ENCODE data around the gene MYBPC1.
A peak's percentile ranks its signal among the peaks of the same experiment; 100 is the strongest.

The MYBPC1 gene

DNA sequence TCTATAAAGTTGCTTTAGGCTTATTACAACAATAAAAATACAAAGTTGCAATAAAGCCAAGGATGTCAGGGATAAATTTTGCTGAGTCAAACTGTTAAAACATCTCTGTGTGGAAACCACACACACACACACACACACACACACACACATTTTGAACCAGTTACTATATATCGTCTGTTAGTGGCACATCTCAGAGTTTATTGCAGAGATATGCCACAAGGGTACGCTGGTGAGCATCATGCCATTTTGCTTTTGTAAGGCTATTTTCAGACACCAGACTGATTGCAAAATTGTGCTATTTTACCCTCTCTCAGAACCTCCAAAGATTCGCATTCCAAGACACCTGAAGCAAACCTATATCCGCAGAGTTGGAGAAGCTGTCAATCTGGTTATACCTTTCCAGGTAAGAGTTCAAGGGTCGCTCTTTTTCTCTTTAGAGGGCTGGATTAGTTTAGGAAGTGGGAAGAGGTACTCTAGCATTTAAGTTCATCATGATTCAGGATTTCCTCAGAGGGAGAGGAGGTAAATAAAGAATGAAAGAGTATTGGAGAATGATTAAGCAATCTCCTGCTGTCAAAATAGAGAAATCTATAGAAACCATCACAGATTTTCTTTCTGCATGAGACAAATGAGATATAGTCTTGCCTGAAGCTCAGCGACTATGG is 75.4 kb downstream of the MYBPC1 start:
- peak; percentile 83 for TF ChIP-seq ZSCAN4 (tag by site-specific recombination; IDR thresholded peaks at IDR 0.05)
- TF ChIP-seq CTCF (tag by site-specific recombination; IDR thresholded peaks at IDR 0.05), result peak; percentile 53
- peak; percentile 66 for TF ChIP-seq ZNF654 (tag by site-specific recombination; IDR thresholded peaks at IDR 0.05; ENCODE audit: low read depth)
- TF ChIP-seq KLF16 (tag by site-specific recombination; IDR thresholded peaks at IDR 0.05), result no peak
- Histone ChIP-seq H3K27ac (ENCODE audit: extremely low read depth, low read depth, low read length) (no peak overlapping the region), H3K4me3 (ENCODE audit: low read depth, low read length) (no peak overlapping the region), H3K9me3 (ENCODE audit: control insufficient read depth, insufficient read depth, low read depth, low read length) (no peaks in the 10 kb centered on the region), H3K36me3 (ENCODE audit: control insufficient read depth in 2 of 2, insufficient read depth in 1 of 2, low read length in 2 of 2) (no peaks in the 10 kb centered on the region), H3K4me1 (ENCODE audit: control insufficient read depth, insufficient read depth, low read length) (no peaks in the 10 kb centered on the region)
- ChIA-PET POLR2A (no interaction called here), CTCF (interaction anchor here (0.6 to 1.3 kb wide), 6 partner anchors 10 to 170 kb away, joined by 3 to 4 read pairs (median 3); no protein-coding TSS in a partner anchor)

DNA sequence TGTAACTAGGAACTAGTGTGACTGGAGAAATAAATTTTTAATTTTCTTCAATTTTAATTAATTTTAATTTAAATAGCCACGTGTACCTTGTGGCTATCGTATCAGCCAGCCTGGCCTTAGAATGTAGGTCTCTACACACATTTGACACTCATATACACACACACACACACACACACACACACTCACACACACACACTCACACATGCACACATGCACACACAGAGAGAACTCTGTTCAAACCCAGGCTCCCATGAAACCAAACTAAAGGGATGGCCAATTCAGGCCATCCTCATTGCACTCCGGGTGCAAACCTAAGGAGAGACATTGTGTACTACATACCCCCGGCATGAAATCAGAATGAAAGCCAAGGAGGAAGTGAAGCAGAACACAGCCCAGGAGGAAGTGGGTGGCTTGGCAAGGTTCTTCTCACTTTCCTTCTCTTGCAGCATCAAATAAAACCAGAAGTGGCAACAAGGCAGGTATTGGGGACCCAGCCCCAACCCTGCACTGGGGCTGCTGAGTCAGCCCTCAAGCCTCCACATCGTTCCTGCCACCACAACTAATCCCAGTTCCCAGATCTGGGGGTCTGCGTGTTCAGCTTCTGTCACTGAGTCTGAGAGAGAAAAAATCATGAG is 76.5 kb downstream of the MYBPC1 start:
- ChIA-PET CTCF (interaction anchor here (0.9 to 1.3 kb wide), 2 partner anchors 10 to 89 kb away, joined by 3 read pairs; no protein-coding TSS in a partner anchor), POLR2A (no interaction called here)
- Histone ChIP-seq H3K4me1 (ENCODE audit: control insufficient read depth, insufficient read depth, low read length) (no peaks in the 10 kb centered on the region), H3K27ac (ENCODE audit: extremely low read depth, low read depth, low read length) (no peak overlapping the region), H3K9me3 (ENCODE audit: control insufficient read depth, insufficient read depth, low read depth, low read length) (no peaks in the 10 kb centered on the region), H3K4me3 (ENCODE audit: low read depth, low read length) (no peak overlapping the region), H3K36me3 (ENCODE audit: control insufficient read depth in 2 of 2, insufficient read depth in 1 of 2, low read length in 2 of 2) (no peaks in the 10 kb centered on the region)
- no peak for TF ChIP-seq ZNF324 (tag by site-specific recombination; IDR thresholded peaks at IDR 0.05)
- peak; percentile 81 for TF ChIP-seq ZSCAN4 (tag by site-specific recombination; IDR thresholded peaks at IDR 0.05)
- TF ChIP-seq, protein P1, sequence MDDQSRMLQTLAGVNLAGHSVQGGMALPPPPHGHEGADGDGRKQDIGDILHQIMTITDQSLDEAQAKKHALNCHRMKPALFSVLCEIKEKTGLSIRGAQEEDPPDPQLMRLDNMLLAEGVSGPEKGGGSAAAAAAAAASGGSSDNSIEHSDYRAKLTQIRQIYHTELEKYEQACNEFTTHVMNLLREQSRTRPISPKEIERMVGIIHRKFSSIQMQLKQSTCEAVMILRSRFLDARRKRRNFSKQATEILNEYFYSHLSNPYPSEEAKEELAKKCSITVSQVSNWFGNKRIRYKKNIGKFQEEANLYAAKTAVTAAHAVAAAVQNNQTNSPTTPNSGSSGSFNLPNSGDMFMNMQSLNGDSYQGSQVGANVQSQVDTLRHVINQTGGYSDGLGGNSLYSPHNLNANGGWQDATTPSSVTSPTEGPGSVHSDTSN (CRISPR knock-in tag; IDR thresholded peaks at IDR 0.05), result no peak
- no peak for TF ChIP-seq MEIS1 (CRISPR knock-in tag; IDR thresholded peaks at IDR 0.05; ENCODE audit: borderline replicate concordance)

DNA sequence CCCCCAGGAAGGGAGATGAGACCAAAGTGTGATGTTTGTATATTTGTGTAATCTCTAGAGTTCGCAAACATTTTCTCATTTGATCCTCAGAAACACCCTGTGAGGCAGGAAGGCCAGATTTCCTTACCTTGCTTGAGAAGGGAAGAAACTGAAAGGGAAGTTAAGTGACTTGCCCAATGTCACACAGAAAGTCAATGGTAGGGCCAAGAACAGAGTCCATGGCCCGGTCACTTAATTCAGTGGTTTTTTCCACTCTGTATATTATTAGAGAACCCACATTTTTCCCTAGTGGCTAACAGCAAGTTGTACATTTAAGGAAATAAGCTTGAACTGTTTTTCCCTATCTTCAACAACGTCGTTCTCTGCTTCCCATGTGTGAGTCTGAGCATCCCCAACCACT is 77.1 kb downstream of the MYBPC1 start:
- TF ChIP-seq, protein P2, sequence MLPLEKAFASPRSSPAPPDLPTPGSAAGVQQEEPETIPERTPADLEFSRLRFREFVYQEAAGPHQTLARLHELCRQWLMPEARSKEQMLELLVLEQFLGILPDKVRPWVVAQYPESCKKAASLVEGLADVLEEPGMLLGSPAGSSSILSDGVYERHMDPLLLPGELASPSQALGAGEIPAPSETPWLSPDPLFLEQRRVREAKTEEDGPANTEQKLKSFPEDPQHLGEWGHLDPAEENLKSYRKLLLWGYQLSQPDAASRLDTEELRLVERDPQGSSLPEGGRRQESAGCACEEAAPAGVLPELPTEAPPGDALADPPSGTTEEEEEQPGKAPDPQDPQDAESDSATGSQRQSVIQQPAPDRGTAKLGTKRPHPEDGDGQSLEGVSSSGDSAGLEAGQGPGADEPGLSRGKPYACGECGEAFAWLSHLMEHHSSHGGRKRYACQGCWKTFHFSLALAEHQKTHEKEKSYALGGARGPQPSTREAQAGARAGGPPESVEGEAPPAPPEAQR (tag by site-specific recombination; IDR thresholded peaks at IDR 0.05), result no peak
- TF ChIP-seq ZBTB48 (tag by site-specific recombination; IDR thresholded peaks at IDR 0.05), result no peak
- no peak for TF ChIP-seq ZNF335 (tag by site-specific recombination; conservative IDR thresholded peaks at IDR 0.05)
- no peak for TF ChIP-seq FEZF1 (tag by site-specific recombination; IDR thresholded peaks at IDR 0.05)
- no peak for TF ChIP-seq ZBTB7A (tag by site-specific recombination; IDR thresholded peaks at IDR 0.05; ENCODE audit: low read depth)
- TF ChIP-seq ZNF155 (tag by site-specific recombination; IDR thresholded peaks at IDR 0.05), result no peak
- TF ChIP-seq SCRT1 (tag by site-specific recombination; IDR thresholded peaks at IDR 0.05; ENCODE audit: borderline replicate concordance), result no peak
- no peak for TF ChIP-seq ZNF555 (tag by site-specific recombination; conservative IDR thresholded peaks at IDR 0.05)
- TF ChIP-seq, protein P3, sequence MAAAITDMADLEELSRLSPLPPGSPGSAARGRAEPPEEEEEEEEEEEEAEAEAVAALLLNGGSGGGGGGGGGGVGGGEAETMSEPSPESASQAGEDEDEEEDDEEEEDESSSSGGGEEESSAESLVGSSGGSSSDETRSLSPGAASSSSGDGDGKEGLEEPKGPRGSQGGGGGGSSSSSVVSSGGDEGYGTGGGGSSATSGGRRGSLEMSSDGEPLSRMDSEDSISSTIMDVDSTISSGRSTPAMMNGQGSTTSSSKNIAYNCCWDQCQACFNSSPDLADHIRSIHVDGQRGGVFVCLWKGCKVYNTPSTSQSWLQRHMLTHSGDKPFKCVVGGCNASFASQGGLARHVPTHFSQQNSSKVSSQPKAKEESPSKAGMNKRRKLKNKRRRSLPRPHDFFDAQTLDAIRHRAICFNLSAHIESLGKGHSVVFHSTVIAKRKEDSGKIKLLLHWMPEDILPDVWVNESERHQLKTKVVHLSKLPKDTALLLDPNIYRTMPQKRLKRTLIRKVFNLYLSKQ (tag by site-specific recombination; IDR thresholded peaks at IDR 0.05; ENCODE audit: borderline replicate concordance), result no peak
- TF ChIP-seq TCF7L2 (IDR thresholded peaks at IDR 0.05; ENCODE audit: borderline replicate concordance, low read depth, low read length), result no peak
- no peak for TF ChIP-seq ZNF19 (tag by site-specific recombination; IDR thresholded peaks at IDR 0.05; ENCODE audit: low read depth)
- TF ChIP-seq ZNF701 (tag by site-specific recombination; IDR thresholded peaks at IDR 0.05), result no peak
- TF ChIP-seq BCL11B (tag by site-specific recombination; IDR thresholded peaks at IDR 0.05; ENCODE audit: low read depth), result no peak
- no peaks in the 10 kb centered on the region for H3K36me3 ChIP-seq (ENCODE audit: control insufficient read depth in 2 of 2, insufficient read depth in 1 of 2, low read length in 2 of 2)
- no peaks in the 10 kb centered on the region for H3K4me1 ChIP-seq (ENCODE audit: control insufficient read depth, insufficient read depth, low read length)
- ChIA-PET CTCF (interaction anchor here (0.9 kb wide), 1 partner anchor 10 kb away, joined by 3 read pairs; no protein-coding TSS in a partner anchor), POLR2A (no interaction called here)
- H3K9me3 ChIP-seq (ENCODE audit: control insufficient read depth, insufficient read depth, low read depth, low read length), result no peaks in the 10 kb centered on the region
- H3K27ac ChIP-seq (ENCODE audit: extremely low read depth, low read depth, low read length), result no peak overlapping the region
- no peak overlapping the region for H3K4me3 ChIP-seq (ENCODE audit: low read depth, low read length)

All from HEK293 (cell line).